Upper lobe of left lung (tissue), 6 donors: ENCODE data around the gene ZMYM3. TPM values are rescaled to one million over a fixed set of nuclear protein-coding genes. Genes with fewer than 3 reads are reported as not detected.

Experiments used
- ATAC-seq, 2 donors: fragments of 200-7000 bp; cut with Tn5 transposase; one replicate each; pipeline ENCODE4 v1.9.1; 2022; ENCODE audit warnings: mild to moderate bottlenecking in 2 of 2, moderate library complexity in 2 of 2; ENCODE audit not compliant: low FRiP score in 2 of 2
- DNase-seq, 2 donors: peaks; one replicate each; pipeline ENCODE4 v3.0.0-alpha.2; 2019 to 2020
- H3K27ac ChIP-seq, 4 donors: fragments of 200-600 bp; sonication (generic); one replicate each; pipeline ENCODE4 v1.5.1; 2016 to 2019
- H3K27me3 ChIP-seq, 4 donors: fragments of 200-600 bp; sonication (generic); one replicate each; pipeline ENCODE4 v1.5.1; 2017 to 2019
- H3K36me3 ChIP-seq, 4 donors: fragments of 200-600 bp; sonication (generic); one replicate each; pipeline ENCODE4 v1.5.1; 2016 to 2019
- H3K4me1 ChIP-seq, 4 donors: fragments of 200-600 bp; sonication (generic); one replicate each; pipeline ENCODE4 v1.5.1; 2018 to 2019
- H3K4me3 ChIP-seq, 4 donors: fragments of 200-600 bp; sonication (generic); one replicate each; pipeline ENCODE4 v1.5.1; 2017 to 2019; ENCODE audit warnings: mild to moderate bottlenecking in 2 of 4, moderate library complexity in 1 of 4
- H3K9me3 ChIP-seq, 4 donors: fragments of 200-600 bp; sonication (generic); one replicate each; pipeline ENCODE4 v1.5.1; 2018 to 2019
- EP300 ChIP-seq, 4 donors: sonication (generic); formaldehyde crosslinking; IDR thresholded peaks; one replicate each; pipeline ENCODE4 v1.5.1; 2017; ENCODE audit warnings: antibody characterized with exemption in 4 of 4, control low read depth in 2 of 4
- POLR2A ChIP-seq, 4 donors: fragments of 450-650 bp; IDR thresholded peaks; one replicate each; pipeline ENCODE4 v1.5.1; 2016 to 2017; ENCODE audit warnings: antibody characterized with exemption in 4 of 4, mild to moderate bottlenecking in 2 of 4
- POLR2AphosphoS5 ChIP-seq, 2 donors: sonication (generic); formaldehyde crosslinking; IDR thresholded peaks; one replicate each; pipeline ENCODE4 v1.5.1; 2017; ENCODE audit warnings: antibody characterized with exemption in 2 of 2
- WGBS, 2 donors: methylation state at CpG; one replicate each; pipeline ENCODE4 v1.1.5; 2017 to 2018; 5-methylcytosine and 5-hydroxymethylcytosine counted together
- total RNA-seq, 6 donors: library from RNA; depleted of rRNA in 4 of 6; stranded (reverse); fragments of >200 nt in 4 of 6; gene quantifications; one replicate each; pipeline versions ENCODE4 v1.1.0 to v1.2.1, GENCODE V29; 2016 to 2021
- TF ChIP-seq, protein P1 (sequence below), 6 experiments: fragments of 450-650 bp in 4 of 6; fragments of 200-600 bp in 2 of 6; sonication (generic) in 2 of 6; IDR thresholded peaks; one replicate each; pipeline ENCODE4 v1.5.1; 2016 to 2019; ENCODE audit warnings: antibody characterized with exemption in 6 of 6
- donor health status: DM: no; HTN: no; CAD: no; lungs with moderate emphysema.
- donor health status: DM: no; HTN: yes; CAD: no; lungs with severe emphysema.

Gene ZMYM3
- total RNA-seq, 6 donors from 2014 or later: 12.8 to 32.5 (median 21.6) TPM

GRCh38 chrX:71256856-71257255 is 2.9 kb upstream of the ZMYM3 start:
- WGBS, 2 donors: 93 to 97% methylated on average over 4 of the region's 4 CpGs
- peaks cover 0 to 7% (median 0%) of the 10 kb centered on the region in 4 donors for H3K27me3 ChIP-seq
- no peaks in the 10 kb centered on the region for H3K36me3 ChIP-seq
- H3K9me3 ChIP-seq: no peaks in the 10 kb centered on the region
- peaks cover 4 to 10% (median 8%) of the 10 kb centered on the region in 4 donors for H3K4me1 ChIP-seq
- H3K4me3 ChIP-seq: no peak overlapping the region
- DNase-seq (no peak), ATAC-seq (no peak)
- H3K27ac ChIP-seq: no peak overlapping the region
- TF ChIP-seq POLR2A (IDR thresholded peaks at IDR 0.05) (no peak), POLR2AphosphoS5 (IDR thresholded peaks at IDR 0.05) (no peak)
- TF ChIP-seq, protein P1, sequence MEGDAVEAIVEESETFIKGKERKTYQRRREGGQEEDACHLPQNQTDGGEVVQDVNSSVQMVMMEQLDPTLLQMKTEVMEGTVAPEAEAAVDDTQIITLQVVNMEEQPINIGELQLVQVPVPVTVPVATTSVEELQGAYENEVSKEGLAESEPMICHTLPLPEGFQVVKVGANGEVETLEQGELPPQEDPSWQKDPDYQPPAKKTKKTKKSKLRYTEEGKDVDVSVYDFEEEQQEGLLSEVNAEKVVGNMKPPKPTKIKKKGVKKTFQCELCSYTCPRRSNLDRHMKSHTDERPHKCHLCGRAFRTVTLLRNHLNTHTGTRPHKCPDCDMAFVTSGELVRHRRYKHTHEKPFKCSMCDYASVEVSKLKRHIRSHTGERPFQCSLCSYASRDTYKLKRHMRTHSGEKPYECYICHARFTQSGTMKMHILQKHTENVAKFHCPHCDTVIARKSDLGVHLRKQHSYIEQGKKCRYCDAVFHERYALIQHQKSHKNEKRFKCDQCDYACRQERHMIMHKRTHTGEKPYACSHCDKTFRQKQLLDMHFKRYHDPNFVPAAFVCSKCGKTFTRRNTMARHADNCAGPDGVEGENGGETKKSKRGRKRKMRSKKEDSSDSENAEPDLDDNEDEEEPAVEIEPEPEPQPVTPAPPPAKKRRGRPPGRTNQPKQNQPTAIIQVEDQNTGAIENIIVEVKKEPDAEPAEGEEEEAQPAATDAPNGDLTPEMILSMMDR (IDR thresholded peaks at IDR 0.05): no peak

- Histone ChIP-seq H3K27ac (peak overlapping the region in 2 of 4 donors; percentile 89 to 90), H3K27me3 (peaks cover 0 to 7% (median 0%) of the 10 kb centered on the region in 4 donors), H3K9me3 (no peaks in the 10 kb centered on the region), H3K4me1 (peaks cover 4 to 12% (median 10%) of the 10 kb centered on the region in 4 donors), H3K36me3 (no peaks in the 10 kb centered on the region), H3K4me3 (no peak overlapping the region)
- TF ChIP-seq EP300 (IDR thresholded peaks at IDR 0.05) (no peak), POLR2A (IDR thresholded peaks at IDR 0.05) (no peak), POLR2AphosphoS5 (IDR thresholded peaks at IDR 0.05) (no peak)
- TF ChIP-seq, protein P1 (IDR thresholded peaks at IDR 0.05): no peak
- DNase-seq (no peak), ATAC-seq (no peak)
- WGBS, 2 donors: 73 to 88% methylated on average over 5 to 6 of the region's 6 CpGs
These were observed 2.1 kb upstream of the ZMYM3 start for GRCh38 chrX:71256051-71256450.

DNA sequence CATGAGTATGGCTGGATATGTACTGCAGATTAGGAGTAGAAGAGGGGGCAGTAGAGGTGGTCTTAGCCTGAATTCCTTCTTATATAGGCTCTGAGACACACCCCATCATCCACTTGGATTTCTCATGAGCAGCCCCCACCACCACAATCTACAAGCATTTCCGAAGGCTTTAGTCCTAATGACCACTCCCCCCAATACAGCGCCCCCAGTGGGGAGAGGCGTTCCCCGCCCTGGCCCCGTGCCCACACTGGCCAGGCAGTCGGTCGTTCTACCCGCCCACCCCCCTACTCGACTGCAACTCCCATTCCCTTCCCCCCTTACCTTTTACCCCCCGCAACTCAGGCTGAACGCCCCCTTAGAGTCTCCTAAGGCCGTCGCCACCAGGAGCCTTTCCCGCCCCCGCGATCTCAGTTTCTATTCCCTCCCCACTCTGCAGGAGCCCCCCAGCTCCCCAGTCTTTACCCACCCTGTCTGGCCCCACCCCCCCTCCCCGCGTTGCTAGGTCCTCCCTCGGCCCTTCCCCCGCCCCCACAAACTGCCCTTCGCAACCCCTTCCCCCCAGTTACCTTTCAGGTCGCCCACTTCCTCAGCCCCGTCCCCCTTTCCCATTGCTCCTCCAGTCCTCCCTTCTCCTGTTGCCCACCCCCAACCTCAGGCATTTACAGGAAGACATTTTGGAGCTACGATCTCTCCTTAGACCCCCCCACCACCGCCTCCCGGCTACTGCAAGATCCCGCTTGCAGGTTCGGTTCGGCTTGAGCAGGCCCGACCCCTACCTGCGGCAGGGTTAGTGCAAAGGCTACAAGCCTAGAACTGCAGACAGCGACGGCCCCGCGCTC is 468 bp downstream of the ZMYM3 start:
- WGBS, 2 donors: 0 to 32% methylated on average over 2 to 30 of the region's 35 CpGs
- DNase-seq (peak in 1 of 2 donors; percentile 90), ATAC-seq (no peak)
- Histone ChIP-seq H3K9me3 (no peaks in the 10 kb centered on the region), H3K27ac (peak overlapping the region; percentile 84 to 90 (median 88)), H3K27me3 (peaks cover 0 to 7% (median 0%) of the 10 kb centered on the region in 4 donors), H3K36me3 (peaks cover 0 to 19% (median 8%) of the 10 kb centered on the region in 4 donors), H3K4me3 (peak overlapping the region; percentile 48 to 83 (median 68)), H3K4me1 (peaks cover 4 to 12% (median 10%) of the 10 kb centered on the region in 4 donors)
- TF ChIP-seq, protein P1 (IDR thresholded peaks at IDR 0.05): peak in 4 of 6 experiments; percentile 21 to 32 (median 26)
- TF ChIP-seq POLR2AphosphoS5 (IDR thresholded peaks at IDR 0.05): no peak

- ATAC-seq: no peak
These were observed 1.7 kb downstream of the ZMYM3 start for GRCh38 chrX:71252221-71252620.

More at GRCh38 chrX:71252221-71252620, 1.7 kb downstream of the ZMYM3 start:
- no peaks in the 10 kb centered on the region for H3K9me3 ChIP-seq
- no peak for DNase-seq
- H3K27ac ChIP-seq: no peak overlapping the region
- peaks cover 0 to 7% (median 0%) of the 10 kb centered on the region in 4 donors for H3K27me3 ChIP-seq
- WGBS, 2 donors: 63 to 73% methylated on average over 2 of the region's 2 CpGs
- H3K36me3 ChIP-seq: peaks cover 0 to 31% (median 11%) of the 10 kb centered on the region in 4 donors
- H3K4me1 ChIP-seq: peaks cover 4 to 12% (median 10%) of the 10 kb centered on the region in 4 donors
- TF ChIP-seq EP300 (IDR thresholded peaks at IDR 0.05) (no peak), POLR2A (IDR thresholded peaks at IDR 0.05) (no peak), POLR2AphosphoS5 (IDR thresholded peaks at IDR 0.05) (no peak)
- TF ChIP-seq, protein P1 (IDR thresholded peaks at IDR 0.05): no peak
- no peak overlapping the region for H3K4me3 ChIP-seq
